HG03066 (cell line): ENCODE measurements around the gene EID2.

Experiments used
- ATAC-seq: cut with Tn5 transposase; IDR thresholded peaks from one replicate; pipeline ENCODE4 v1.9.1; 2021; ENCODE audit warnings: low read depth; ENCODE audit not compliant: unreplicated experiment

The EID2 gene

GRCh38 chr19:39506598-39506943 lies 33.4 kb downstream of the EID2 start:
- no peak for ATAC-seq

GRCh38 chr19:39502640-39503417 lies 37.1 kb downstream of the EID2 start:
- no peak for ATAC-seq

- ATAC-seq, result no peak
These were observed 38.6 kb downstream of the EID2 start for GRCh38 chr19:39501340-39501739.

GRCh38 chr19:39500543-39500942 lies 39.4 kb downstream of the EID2 start:
- ATAC-seq, result no peak

- no peak for ATAC-seq
These were observed 40.0 kb downstream of the EID2 start for GRCh38 chr19:39499932-39500331.

GRCh38 chr19:39498798-39499642 lies 40.9 kb downstream of the EID2 start, which contains the start of gene DLL3:
DLL3 (plus strand) TSS chr19:39498947; CDS start chr19:39498975, 28 bp downstream.
- no peak for ATAC-seq

- no peak for ATAC-seq
These were observed 41.8 kb downstream of the EID2 start for GRCh38 chr19:39497996-39498797.

GRCh38 chr19:39497701-39497995 lies 42.3 kb downstream of the EID2 start:
- ATAC-seq, result no peak

GRCh38 chr19:39496063-39496462 lies 43.9 kb downstream of the EID2 start:
- no peak for ATAC-seq

- ATAC-seq, result no peak
These were observed 45.3 kb downstream of the EID2 start for GRCh38 chr19:39494661-39495060.

- no peak for ATAC-seq
These were observed 47.2 kb downstream of the EID2 start for GRCh38 chr19:39492788-39493187.

GRCh38 chr19:39492225-39492624 lies 47.7 kb downstream of the EID2 start:
- no peak for ATAC-seq

GRCh38 chr19:39489756-39490155 lies 50.2 kb downstream of the EID2 start:
- no peak for ATAC-seq
